BE2C (cell line): ENCODE data around the gene PALD1.

Experiments
- DNase-seq: peaks from one replicate; pipeline ENCODE4 v3.0.0-alpha.2; 2020
- H3K27me3 ChIP-seq: fragments of 250-450 bp; sonication (Bioruptor Pico); 2 replicates; pipeline ENCODE4 v1.5.1; 2020; ENCODE audit warnings: mild to moderate bottlenecking
- H3K36me3 ChIP-seq: fragments of 250-450 bp; sonication (Bioruptor Pico); 2 replicates; pipeline ENCODE4 v1.5.1; 2020; ENCODE audit warnings: mild to moderate bottlenecking
- H3K4me1 ChIP-seq: fragments of 250-450 bp; sonication (Bioruptor Pico); 2 replicates; pipeline ENCODE4 v1.5.1; 2020
- H3K4me3 ChIP-seq: 2 replicates; pipeline ENCODE4 v1.5.1; 2011; ENCODE audit warnings: low read depth, low read length
- H3K9me3 ChIP-seq: fragments of 250-450 bp; sonication (Bioruptor Pico); 2 replicates; pipeline ENCODE4 v1.5.1; 2020
- TF ChIP-seq, protein P1 (sequence below): IDR thresholded peaks from 2 replicates; pipeline ENCODE4 v1.5.1; 2012; ENCODE audit warnings: mild to moderate bottlenecking, low read depth, low read length

PALD1 gene

DNA sequence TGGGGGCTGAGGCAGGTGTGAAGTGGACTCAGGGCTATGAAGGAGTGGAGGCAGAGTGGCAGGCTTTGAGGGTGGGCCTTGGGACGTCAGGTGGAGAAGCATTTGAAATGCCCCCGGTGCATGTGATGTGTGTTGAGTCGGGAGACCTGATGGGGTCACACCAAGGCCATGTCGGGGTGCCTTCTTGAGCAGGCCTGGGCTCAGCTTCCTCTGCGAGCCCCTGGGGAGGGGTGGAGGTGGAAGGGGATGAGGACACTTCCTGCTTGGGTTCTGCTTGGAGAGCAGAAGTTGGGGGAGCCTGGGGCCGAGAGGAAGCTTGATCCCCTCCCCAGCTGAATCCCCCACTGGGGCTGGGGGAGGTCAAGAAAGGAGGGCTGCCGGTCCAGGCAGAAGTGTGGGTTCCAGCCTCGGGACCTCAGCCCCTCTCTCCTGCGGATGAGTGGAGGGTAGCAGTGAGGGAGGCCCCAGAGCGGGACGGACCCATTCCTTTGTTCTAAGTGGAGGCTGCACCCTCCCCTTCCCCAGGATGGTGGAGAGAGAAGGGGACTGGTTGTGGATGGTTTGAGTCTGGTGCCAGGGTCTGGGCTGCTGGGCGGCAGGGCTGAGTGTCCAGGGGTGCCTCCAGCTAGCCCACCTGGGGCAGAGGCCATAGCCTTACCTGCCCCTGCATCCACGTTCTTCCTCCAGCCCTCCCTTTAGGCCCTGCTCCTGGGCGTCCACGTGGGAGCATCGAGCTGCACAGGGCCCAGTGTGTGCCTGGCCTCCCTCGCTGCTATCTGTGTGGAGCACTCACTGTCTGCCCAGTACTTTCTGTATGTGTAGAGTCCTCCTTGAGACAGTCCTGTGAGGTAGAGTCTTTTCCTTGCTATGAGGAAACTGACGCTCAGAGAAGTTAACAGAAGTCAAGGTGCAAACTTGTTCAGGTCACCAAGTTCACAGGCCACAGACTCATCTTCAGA lies 87.3 kb downstream of the PALD1 start:
- no peak for DNase-seq
- no peaks in the 10 kb centered on the region for H3K4me1 ChIP-seq
- TF ChIP-seq, protein P1, sequence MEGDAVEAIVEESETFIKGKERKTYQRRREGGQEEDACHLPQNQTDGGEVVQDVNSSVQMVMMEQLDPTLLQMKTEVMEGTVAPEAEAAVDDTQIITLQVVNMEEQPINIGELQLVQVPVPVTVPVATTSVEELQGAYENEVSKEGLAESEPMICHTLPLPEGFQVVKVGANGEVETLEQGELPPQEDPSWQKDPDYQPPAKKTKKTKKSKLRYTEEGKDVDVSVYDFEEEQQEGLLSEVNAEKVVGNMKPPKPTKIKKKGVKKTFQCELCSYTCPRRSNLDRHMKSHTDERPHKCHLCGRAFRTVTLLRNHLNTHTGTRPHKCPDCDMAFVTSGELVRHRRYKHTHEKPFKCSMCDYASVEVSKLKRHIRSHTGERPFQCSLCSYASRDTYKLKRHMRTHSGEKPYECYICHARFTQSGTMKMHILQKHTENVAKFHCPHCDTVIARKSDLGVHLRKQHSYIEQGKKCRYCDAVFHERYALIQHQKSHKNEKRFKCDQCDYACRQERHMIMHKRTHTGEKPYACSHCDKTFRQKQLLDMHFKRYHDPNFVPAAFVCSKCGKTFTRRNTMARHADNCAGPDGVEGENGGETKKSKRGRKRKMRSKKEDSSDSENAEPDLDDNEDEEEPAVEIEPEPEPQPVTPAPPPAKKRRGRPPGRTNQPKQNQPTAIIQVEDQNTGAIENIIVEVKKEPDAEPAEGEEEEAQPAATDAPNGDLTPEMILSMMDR, result no peak
- H3K4me3 ChIP-seq, result no peak overlapping the region
- no peaks in the 10 kb centered on the region for H3K27me3 ChIP-seq
- H3K36me3 ChIP-seq, result no peaks in the 10 kb centered on the region
- no peaks in the 10 kb centered on the region for H3K9me3 ChIP-seq

DNA sequence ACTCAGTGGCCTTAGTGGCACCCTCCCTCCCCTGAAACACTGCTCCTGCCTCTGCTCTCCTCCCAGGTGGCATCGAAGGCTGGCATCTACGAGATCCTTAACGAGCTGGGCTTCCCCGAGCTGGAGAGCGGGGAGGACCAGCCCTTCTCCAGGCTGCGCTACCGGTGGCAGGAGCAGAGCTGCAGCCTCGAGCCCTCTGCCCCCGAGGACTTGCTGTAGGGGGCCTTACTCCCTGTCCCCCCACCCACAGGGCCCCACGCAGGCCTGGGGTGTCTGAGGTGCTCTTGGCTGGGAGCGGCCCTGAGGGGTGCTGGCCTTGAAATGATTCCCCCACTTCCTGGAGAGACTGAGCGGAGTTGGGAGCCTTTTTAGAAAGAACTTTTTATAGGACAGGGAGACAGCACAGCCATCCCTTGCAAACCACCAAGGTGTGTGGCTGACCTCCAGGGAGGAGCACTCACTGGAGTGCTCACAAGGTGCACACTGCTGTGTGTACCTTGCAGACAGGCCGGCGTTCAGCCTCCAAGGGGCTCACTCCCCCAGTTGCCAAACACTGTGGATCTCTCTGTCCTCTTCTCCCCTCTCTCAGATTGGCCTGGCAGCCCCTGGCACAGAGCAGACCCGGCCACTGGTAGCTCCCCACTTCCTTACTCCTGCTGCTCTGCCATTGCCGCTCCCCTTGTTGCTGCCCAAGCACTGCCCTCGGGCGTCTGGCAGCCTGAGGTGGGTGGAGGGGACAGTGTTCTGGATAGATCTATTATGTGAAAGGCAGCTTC lies 88.1 kb downstream of the PALD1 start:
- no peaks in the 10 kb centered on the region for H3K4me1 ChIP-seq
- H3K36me3 ChIP-seq, result no peaks in the 10 kb centered on the region
- DNase-seq, result no peak
- H3K4me3 ChIP-seq, result no peak overlapping the region
- TF ChIP-seq, protein P1, result no peak
- H3K9me3 ChIP-seq, result no peaks in the 10 kb centered on the region
- no peaks in the 10 kb centered on the region for H3K27me3 ChIP-seq

DNA sequence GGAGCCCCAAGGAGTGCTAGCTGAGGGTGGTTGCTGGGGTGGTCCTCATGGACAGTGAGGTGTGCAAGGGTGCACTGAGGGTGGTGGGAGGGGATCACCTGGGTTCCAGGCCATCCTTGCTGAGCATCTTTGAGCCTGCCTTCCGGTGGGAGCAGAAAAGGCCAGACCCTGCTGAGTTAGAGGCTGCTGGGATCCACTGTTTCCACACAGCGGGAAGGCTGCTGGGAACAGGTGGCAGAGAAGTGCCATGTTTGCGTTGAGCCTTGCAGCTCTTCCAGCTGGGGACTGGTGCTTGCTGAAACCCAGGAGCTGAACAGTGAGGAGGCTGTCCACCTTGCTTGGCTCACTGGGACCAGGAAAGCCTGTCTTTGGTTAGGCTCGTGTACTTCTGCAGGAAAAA lies 89.0 kb downstream of the PALD1 start:
- Histone ChIP-seq H3K4me3 (no peak overlapping the region), H3K36me3 (no peaks in the 10 kb centered on the region), H3K9me3 (no peaks in the 10 kb centered on the region), H3K27me3 (no peaks in the 10 kb centered on the region), H3K4me1 (no peaks in the 10 kb centered on the region)
- TF ChIP-seq, protein P1, result no peak
- no peak for DNase-seq

DNA sequence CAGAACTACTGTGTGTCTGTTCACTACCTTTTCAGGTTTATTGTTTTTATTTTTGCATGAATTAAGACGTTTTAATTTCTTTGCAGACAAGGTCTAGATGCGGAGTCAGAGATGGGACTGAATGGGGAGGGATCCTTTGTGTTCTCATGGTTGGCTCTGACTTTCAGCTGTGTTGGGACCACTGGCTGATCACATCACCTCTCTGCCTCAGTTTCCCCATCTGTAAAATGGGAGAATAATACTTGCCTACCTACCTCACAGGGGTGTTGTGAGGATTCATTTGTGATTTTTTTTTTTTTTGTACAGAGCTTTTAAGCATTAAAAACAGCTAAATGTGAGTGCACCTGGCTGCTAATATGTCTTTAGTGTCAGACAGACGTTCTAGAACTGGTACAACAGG lies 89.5 kb downstream of the PALD1 start:
- Histone ChIP-seq H3K4me3 (no peak overlapping the region), H3K9me3 (no peaks in the 10 kb centered on the region), H3K4me1 (no peaks in the 10 kb centered on the region), H3K27me3 (no peaks in the 10 kb centered on the region), H3K36me3 (no peaks in the 10 kb centered on the region)
- TF ChIP-seq, protein P1, result no peak
- no peak for DNase-seq

DNA sequence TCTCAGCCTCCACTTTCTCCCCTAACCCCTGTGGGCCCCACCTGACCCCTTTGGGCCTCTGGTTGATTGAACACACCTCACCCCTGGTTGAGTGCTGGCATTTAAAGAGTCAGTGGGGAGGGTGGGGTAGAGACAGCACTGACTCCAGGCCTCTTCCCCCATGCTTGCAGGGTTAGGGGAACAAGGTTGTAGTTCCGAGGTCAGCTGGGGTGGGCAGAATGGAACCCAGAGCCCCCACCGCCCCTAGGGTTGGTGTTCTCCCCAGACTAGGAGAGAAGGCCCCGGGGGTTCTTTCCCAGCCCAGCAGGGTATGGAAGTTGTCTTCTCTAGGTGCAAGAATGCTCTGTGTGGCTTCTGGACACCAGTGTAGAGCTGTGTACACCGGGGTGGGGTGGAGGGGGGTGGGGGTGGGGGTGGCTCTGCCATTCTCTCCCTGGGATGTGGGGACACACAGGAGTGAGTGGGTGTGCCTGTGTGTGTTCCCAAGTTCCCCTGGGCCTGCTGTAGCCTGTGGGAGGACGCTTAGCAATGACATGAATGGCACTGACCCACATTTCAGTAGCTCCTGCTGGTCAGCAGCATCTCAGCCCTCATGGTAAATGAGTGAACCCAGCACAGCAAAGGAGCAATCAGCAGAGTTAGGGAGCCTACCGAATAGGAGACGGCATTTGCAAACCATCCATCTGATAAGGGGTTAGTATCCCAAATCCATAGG lies 90.4 kb downstream of the PALD1 start:
- no peaks in the 10 kb centered on the region for H3K27me3 ChIP-seq
- TF ChIP-seq, protein P1, result no peak
- no peaks in the 10 kb centered on the region for H3K4me1 ChIP-seq
- no peak for DNase-seq
- H3K36me3 ChIP-seq, result no peaks in the 10 kb centered on the region
- no peaks in the 10 kb centered on the region for H3K9me3 ChIP-seq
- no peak overlapping the region for H3K4me3 ChIP-seq
